ENCODE measurements around the gene LRRC74B.

DNA sequence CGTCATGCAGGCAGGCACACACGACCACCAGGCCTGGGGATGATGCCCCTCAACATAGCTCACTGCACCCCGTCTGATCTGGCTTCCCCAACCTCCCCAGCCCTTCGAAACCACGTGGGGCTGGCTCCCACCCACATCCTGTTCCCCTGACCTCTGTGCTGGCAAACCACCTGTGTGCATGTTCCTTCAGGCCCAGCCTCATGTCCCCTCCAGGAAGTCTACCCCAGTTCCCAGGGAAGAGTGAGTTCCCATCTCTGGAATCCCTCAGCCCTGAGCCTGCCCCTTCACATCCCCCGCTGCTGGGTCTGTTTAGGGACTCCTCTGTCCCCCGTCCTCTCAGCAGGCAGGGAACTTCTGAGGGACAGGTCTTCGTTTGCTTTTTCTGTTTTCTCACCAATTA is 20.5 kb upstream of the LRRC74B start:
- no peak for TF ChIP-seq POLR2A (IDR thresholded peaks at IDR 0.05)
- TF ChIP-seq, protein P1, sequence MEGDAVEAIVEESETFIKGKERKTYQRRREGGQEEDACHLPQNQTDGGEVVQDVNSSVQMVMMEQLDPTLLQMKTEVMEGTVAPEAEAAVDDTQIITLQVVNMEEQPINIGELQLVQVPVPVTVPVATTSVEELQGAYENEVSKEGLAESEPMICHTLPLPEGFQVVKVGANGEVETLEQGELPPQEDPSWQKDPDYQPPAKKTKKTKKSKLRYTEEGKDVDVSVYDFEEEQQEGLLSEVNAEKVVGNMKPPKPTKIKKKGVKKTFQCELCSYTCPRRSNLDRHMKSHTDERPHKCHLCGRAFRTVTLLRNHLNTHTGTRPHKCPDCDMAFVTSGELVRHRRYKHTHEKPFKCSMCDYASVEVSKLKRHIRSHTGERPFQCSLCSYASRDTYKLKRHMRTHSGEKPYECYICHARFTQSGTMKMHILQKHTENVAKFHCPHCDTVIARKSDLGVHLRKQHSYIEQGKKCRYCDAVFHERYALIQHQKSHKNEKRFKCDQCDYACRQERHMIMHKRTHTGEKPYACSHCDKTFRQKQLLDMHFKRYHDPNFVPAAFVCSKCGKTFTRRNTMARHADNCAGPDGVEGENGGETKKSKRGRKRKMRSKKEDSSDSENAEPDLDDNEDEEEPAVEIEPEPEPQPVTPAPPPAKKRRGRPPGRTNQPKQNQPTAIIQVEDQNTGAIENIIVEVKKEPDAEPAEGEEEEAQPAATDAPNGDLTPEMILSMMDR (IDR thresholded peaks at IDR 0.05), result no peak
- no peak for TF ChIP-seq POLR2AphosphoS5 (IDR thresholded peaks at IDR 0.05)
- no peak for TF ChIP-seq EP300 (IDR thresholded peaks at IDR 0.05)

Measured in gastroesophageal sphincter (tissue), 3 donors.